KOPT-K1 (cell line): ENCODE results near the gene EVPL.

Source experiments
- H3K27ac ChIP-seq: fragments of 200-600 bp; sonication (generic); 2 replicates; pipeline ENCODE4 v1.5.1; 2016; ENCODE audit warnings: antibody characterized with exemption, mild to moderate bottlenecking, low read depth, low read length; ENCODE audit not compliant: poor library complexity, severe bottlenecking
- H3K36me3 ChIP-seq: fragments of 200-600 bp; sonication (generic); 2 replicates; pipeline ENCODE4 v1.5.1; 2017; ENCODE audit warnings: antibody characterized with exemption, mild to moderate bottlenecking, low read length, moderate library complexity; ENCODE audit not compliant: insufficient read depth
- H3K9me3 ChIP-seq: fragments of 200-600 bp; sonication (generic); 2 replicates; pipeline ENCODE4 v1.5.1; 2017; ENCODE audit warnings: antibody characterized with exemption, low read length, mild to moderate bottlenecking; ENCODE audit not compliant: insufficient read depth, poor library complexity, severe bottlenecking

Gene EVPL

GRCh38 chr17:76003915-76004314, 23.2 kb downstream of the EVPL start:
- Histone ChIP-seq H3K36me3 (peaks cover 72% of the 10 kb centered on the region; the same call in 1 of the 2 replicates), H3K27ac (no peak overlapping the region), H3K9me3 (no peaks in the 10 kb centered on the region)

- Histone ChIP-seq H3K27ac (no peak overlapping the region), H3K9me3 (no peaks in the 10 kb centered on the region), H3K36me3 (peaks cover 54% of the 10 kb centered on the region; the same call in 1 of the 2 replicates)
Measured at GRCh38 chr17:76002100-76002499, 25.0 kb downstream of the EVPL start.

GRCh38 chr17:76000755-76001521, 26.2 kb downstream of the EVPL start, which contains the start of gene CDK3:
CDK3 (plus strand) TSS chr17:76000855; CDS start chr17:76001426, 571 bp downstream.
- Histone ChIP-seq H3K36me3 (peaks cover 44% of the 10 kb centered on the region; the same call in 1 of the 2 replicates), H3K27ac (peak within 1 kb of the TSS; percentile 39), H3K9me3 (no peaks in the 10 kb centered on the region)

GRCh38 chr17:76000016-76000754, 26.9 kb downstream of the EVPL start:
- Histone ChIP-seq H3K36me3 (peaks cover 47% of the 10 kb centered on the region; the same call in 1 of the 2 replicates), H3K27ac (peak overlapping the region; percentile 39), H3K9me3 (no peaks in the 10 kb centered on the region)

- H3K36me3 ChIP-seq: peaks cover 42% of the 10 kb centered on the region; the same call in 1 of the 2 replicates
- H3K9me3 ChIP-seq: no peaks in the 10 kb centered on the region
- no peak overlapping the region for H3K27ac ChIP-seq
Measured at GRCh38 chr17:75998327-75998795, 28.7 kb downstream of the EVPL start.

- peak overlapping the region; percentile 50 for H3K27ac ChIP-seq
- peaks cover 41% of the 10 kb centered on the region for H3K36me3 ChIP-seq
- H3K9me3 ChIP-seq: no peaks in the 10 kb centered on the region
Measured at GRCh38 chr17:75996665-75997590, 30.2 kb downstream of the EVPL start.

GRCh38 chr17:75995385-75995925, 31.7 kb downstream of the EVPL start:
- Histone ChIP-seq H3K9me3 (no peaks in the 10 kb centered on the region), H3K27ac (no peak overlapping the region), H3K36me3 (peaks cover 45% of the 10 kb centered on the region)

GRCh38 chr17:75994802-75995370, 32.2 kb downstream of the EVPL start:
- Histone ChIP-seq H3K27ac (no peak overlapping the region), H3K9me3 (no peaks in the 10 kb centered on the region), H3K36me3 (peaks cover 40% of the 10 kb centered on the region)

- H3K27ac ChIP-seq: no peak overlapping the region
- H3K9me3 ChIP-seq: no peaks in the 10 kb centered on the region
- H3K36me3 ChIP-seq: peaks cover 48% of the 10 kb centered on the region
Measured at GRCh38 chr17:75991396-75991795, 35.7 kb downstream of the EVPL start.

- peaks cover 18% of the 10 kb centered on the region; the same call in 1 of the 2 replicates for H3K36me3 ChIP-seq
- no peaks in the 10 kb centered on the region for H3K9me3 ChIP-seq
- H3K27ac ChIP-seq: no peak overlapping the region
Measured at GRCh38 chr17:75987041-75987440, 40.1 kb downstream of the EVPL start.

- Histone ChIP-seq H3K9me3 (no peaks in the 10 kb centered on the region), H3K36me3 (peaks cover 8% of the 10 kb centered on the region; the same call in 1 of the 2 replicates), H3K27ac (no peak overlapping the region)
Measured at GRCh38 chr17:75985986-75986385, 41.1 kb downstream of the EVPL start.

- H3K36me3 ChIP-seq: peaks cover 8% of the 10 kb centered on the region; the same call in 1 of the 2 replicates
- H3K27ac ChIP-seq: no peak overlapping the region
Measured at GRCh38 chr17:75983501-75984181, 43.5 kb downstream of the EVPL start.

GRCh38 chr17:75981019-75981615, 46.0 kb downstream of the EVPL start:
- H3K9me3 ChIP-seq: no peaks in the 10 kb centered on the region
- no peaks in the 10 kb centered on the region; the same call in 1 of the 2 replicates for H3K36me3 ChIP-seq
- H3K27ac ChIP-seq: peak overlapping the region; percentile 93

More at GRCh38 chr17:75983501-75984181, 43.5 kb downstream of the EVPL start:
- H3K9me3 ChIP-seq: no peaks in the 10 kb centered on the region
